ENCODE results near the gene SRD5A1. TPM values are rescaled to one million over a fixed set of nuclear protein-coding genes. Genes with fewer than 3 reads are reported as not detected.

Gene SRD5A1
- total and polyA plus RNA-seq, 12 donors, result 1.6 to 15.0 (median 6.7) TPM

DNA sequence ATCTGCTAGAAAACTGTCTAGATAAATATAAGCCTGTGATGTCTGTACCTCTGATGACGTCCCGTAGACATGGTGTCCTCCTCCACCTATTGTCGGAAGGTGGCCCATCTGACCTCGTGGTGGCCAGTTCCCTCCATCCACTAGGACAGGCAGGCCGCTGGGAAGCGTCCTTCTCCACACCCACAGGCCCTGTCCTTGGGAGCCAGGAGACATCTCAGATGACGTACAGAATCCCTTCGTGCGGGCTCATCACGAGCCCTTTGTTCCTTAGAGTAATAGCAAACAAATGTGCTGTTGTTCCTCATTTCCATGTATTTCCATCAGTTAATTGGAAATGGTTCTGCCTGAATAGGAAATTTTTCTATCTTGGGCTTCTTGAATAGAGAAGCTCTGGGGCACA, 41.6 kb downstream of the SRD5A1 start:
- H3K4me3 ChIP-seq, result no peak overlapping the region
- no peaks in the 10 kb centered on the region for H3K27me3 ChIP-seq
- no peak overlapping the region for H3K27ac ChIP-seq
- no peaks in the 10 kb centered on the region for H3K4me1 ChIP-seq (replicated peaks in 1 of 2)
- no peaks in the 10 kb centered on the region for H3K9me3 ChIP-seq (replicated peaks in 1 of 3)
- intact Hi-C loops (cut with DNase I), result no loop called here
- H3K36me3 ChIP-seq (replicated peaks in 1 of 2), result no peaks in the 10 kb centered on the region
- TF ChIP-seq POLR2A (IDR thresholded peaks at IDR 0.05), result no peak
- TF ChIP-seq, protein P1, sequence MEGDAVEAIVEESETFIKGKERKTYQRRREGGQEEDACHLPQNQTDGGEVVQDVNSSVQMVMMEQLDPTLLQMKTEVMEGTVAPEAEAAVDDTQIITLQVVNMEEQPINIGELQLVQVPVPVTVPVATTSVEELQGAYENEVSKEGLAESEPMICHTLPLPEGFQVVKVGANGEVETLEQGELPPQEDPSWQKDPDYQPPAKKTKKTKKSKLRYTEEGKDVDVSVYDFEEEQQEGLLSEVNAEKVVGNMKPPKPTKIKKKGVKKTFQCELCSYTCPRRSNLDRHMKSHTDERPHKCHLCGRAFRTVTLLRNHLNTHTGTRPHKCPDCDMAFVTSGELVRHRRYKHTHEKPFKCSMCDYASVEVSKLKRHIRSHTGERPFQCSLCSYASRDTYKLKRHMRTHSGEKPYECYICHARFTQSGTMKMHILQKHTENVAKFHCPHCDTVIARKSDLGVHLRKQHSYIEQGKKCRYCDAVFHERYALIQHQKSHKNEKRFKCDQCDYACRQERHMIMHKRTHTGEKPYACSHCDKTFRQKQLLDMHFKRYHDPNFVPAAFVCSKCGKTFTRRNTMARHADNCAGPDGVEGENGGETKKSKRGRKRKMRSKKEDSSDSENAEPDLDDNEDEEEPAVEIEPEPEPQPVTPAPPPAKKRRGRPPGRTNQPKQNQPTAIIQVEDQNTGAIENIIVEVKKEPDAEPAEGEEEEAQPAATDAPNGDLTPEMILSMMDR (IDR thresholded peaks at IDR 0.05), result no peak
- 86 to 96% (median 93%) methylated on average over 9 to 10 of the region's 10 CpGs for WGBS, 4 donors
- no peak for DNase-seq

DNA sequence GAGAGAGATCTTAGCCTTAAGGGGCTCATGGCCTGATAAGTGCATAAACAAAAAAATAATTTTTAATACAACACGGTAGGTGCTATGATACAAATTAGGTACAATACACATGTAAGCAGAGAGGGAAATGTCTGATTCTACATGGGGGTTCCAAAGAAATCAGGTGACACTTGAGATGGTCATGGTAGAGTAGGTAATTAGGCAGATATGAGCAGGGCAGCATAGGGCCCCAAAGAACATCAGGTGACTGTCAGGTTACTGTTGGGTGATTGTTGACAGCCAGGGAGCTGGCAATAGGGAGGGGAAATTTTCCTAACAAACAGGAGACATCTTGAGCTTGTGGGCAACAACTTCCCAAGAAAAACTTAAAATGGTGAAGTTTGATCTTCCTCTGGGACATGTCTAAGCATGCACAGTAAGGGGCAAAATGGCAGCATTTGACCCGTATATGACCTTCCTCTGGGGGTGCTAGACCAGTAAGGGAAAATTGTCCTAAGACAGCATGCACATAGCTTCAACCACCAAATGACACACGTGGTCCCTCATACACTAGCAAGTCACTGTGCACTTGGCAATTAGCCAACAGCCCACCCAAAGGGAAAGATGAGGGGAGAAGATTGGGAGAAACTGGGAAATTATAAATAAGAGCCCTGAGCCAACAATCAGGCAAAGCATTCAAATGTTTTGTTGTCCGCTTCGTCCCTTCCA, 42.7 kb downstream of the SRD5A1 start:
- TF ChIP-seq, protein P1 (IDR thresholded peaks at IDR 0.05), result no peak
- TF ChIP-seq POLR2A (IDR thresholded peaks at IDR 0.05), result no peak
- WGBS, 4 donors, result 90 to 94% (median 92%) methylated on average over 5 of the region's 5 CpGs
- no peak for DNase-seq
- no peak overlapping the region for H3K27ac ChIP-seq
- no peaks in the 10 kb centered on the region for H3K4me1 ChIP-seq (replicated peaks in 1 of 2)
- no peaks in the 10 kb centered on the region for H3K36me3 ChIP-seq (replicated peaks in 1 of 2)
- intact Hi-C loops (cut with DNase I), result no loop called here
- no peaks in the 10 kb centered on the region for H3K27me3 ChIP-seq
- H3K4me3 ChIP-seq, result no peak overlapping the region
- H3K9me3 ChIP-seq (replicated peaks in 1 of 3), result no peaks in the 10 kb centered on the region

DNA sequence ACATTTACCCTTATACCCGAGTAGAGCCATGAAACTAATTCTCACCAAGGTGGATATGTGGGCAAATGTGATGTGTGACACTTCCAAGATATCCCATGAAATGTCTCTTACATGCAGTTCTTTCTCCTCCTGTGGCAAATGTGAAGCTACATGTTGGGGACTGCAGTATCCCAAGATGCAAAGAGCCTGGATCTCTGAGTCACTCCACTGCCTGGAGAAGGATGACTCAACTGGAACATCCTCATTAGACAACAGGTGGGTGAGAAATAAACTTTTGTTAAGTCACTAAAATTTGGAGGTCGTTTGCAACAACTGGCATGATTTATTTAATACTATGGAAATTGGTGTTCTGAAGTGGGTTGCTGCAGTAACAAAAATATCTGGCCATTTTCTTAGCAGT, 43.5 kb downstream of the SRD5A1 start:
- Histone ChIP-seq H3K4me3 (no peak overlapping the region), H3K27me3 (no peaks in the 10 kb centered on the region), H3K27ac (no peak overlapping the region), H3K9me3 (replicated peaks in 1 of 3) (no peaks in the 10 kb centered on the region), H3K36me3 (replicated peaks in 1 of 2) (no peaks in the 10 kb centered on the region), H3K4me1 (replicated peaks in 1 of 2) (no peaks in the 10 kb centered on the region)
- TF ChIP-seq, protein P1 (IDR thresholded peaks at IDR 0.05), result no peak
- TF ChIP-seq POLR2A (IDR thresholded peaks at IDR 0.05), result no peak
- no peak for DNase-seq
- WGBS, 4 donors, result 62 to 72% (median 67%) methylated on average over 2 of the region's 2 CpGs
- intact Hi-C loops (cut with DNase I), result no loop called here

DNA sequence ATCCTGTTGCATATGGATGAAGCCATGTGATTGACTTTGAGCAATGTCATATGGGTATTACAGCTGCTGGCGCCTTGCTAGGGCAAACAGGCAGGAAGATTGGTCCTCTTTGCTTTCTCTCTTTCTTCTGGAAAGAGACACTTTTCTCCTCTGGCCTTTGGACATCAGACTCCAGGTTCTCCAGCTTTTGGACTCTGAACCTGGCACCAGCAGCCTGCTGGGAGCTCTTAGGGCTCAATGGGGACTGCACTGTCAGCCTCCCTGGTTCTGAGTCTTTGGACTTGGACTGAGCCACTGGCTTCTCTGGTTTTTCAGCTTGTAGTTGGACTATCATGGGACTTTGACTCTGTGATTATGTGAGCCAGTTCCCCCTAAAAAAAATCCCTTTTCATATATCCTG, 45.1 kb downstream of the SRD5A1 start:
- intact Hi-C loops (cut with DNase I), result no loop called here
- no peaks in the 10 kb centered on the region for H3K4me1 ChIP-seq (replicated peaks in 1 of 2)
- H3K9me3 ChIP-seq (replicated peaks in 1 of 3), result no peaks in the 10 kb centered on the region
- H3K36me3 ChIP-seq (replicated peaks in 1 of 2), result no peaks in the 10 kb centered on the region
- no peak for DNase-seq
- TF ChIP-seq, protein P1 (IDR thresholded peaks at IDR 0.05), result no peak
- TF ChIP-seq POLR2A (IDR thresholded peaks at IDR 0.05), result no peak
- WGBS, 4 donors, result 55 to 80% (median 74%) methylated on average over 1 of the region's 1 CpG
- H3K27me3 ChIP-seq, result no peaks in the 10 kb centered on the region
- no peak overlapping the region for H3K4me3 ChIP-seq
- H3K27ac ChIP-seq, result no peak overlapping the region

Data from adrenal gland (tissue), 12 donors.